HepG2 (cell line): ENCODE measurements around the gene PDZD7. TPM values are rescaled to one million over a fixed set of nuclear protein-coding genes. Genes with fewer than 3 reads are reported as not detected.

Source experiments
- ATAC-seq: fragments of 200-7000 bp; cut with Tn5 transposase; 3 replicates; pipeline ENCODE4 v1.9.1; 2020; ENCODE audit warnings: mild to moderate bottlenecking, moderate library complexity
- BruUV-seq: library from RNA; stranded (reverse); fragments of 400-500 nt; replicated peaks from 2 replicates; lab custom pipeline; 2021; lab: Mats Ljungman, UMichigan
- CTCF ChIA-PET: fragments of 300-600 bp; formaldehyde crosslinking; extraction: SDS; loops from one replicate; lab custom pipeline; 2021; ENCODE audit warnings: low total read pairs, inconsistent platforms, low intra/inter-chr PET ratio; lab: Yijun Ruan, JAX
- POLR2A ChIA-PET: fragments of 350-600 bp; sonication (Branson Sonifier 250); formaldehyde crosslinking; loops from one replicate; lab custom pipeline; 2020; ENCODE audit warnings: antibody characterized with exemption, inconsistent platforms; lab: Yijun Ruan, JAX
- DNase-seq: peaks from one replicate; pipeline ENCODE4 v3.0.0-alpha.2; 2015; ENCODE audit warnings: low spot score
- FAIRE-seq: peaks from 3 replicates; lab custom pipeline; 2011; peaks lifted over from hg19 to GRCh38; lab: Jason Lieb, UNC
- H2AFZ ChIP-seq: one replicate; pipeline ENCODE4 v1.6.1; 2011; ENCODE audit warnings: low read length, inconsistent platforms
- H3K27ac ChIP-seq: fragments of 300-600 bp; 3 replicates; pipeline ENCODE4 v1.8.0; 2011; ENCODE audit warnings: mixed run types, mild to moderate bottlenecking, mixed read lengths, low read length, inconsistent platforms; ENCODE audit not compliant: insufficient read depth; ENCODE audit errors: extremely low read length
- H3K27me3 ChIP-seq, 2 experiments: fragments of 200-600 bp in 1 of 2; 2 replicates in 1 of 2; 3 replicates in 1 of 2; pipeline versions ENCODE4 v1.6.0 to v1.8.0; 2011; ENCODE audit warnings: low read length in 2 of 2, mild to moderate bottlenecking in 2 of 2, moderate library complexity in 2 of 2, inconsistent platforms in 1 of 2; ENCODE audit not compliant: insufficient read depth in 2 of 2, control insufficient read depth in 1 of 2
- H3K36me3 ChIP-seq, 2 experiments: fragments of 200-600 bp in 1 of 2; replicated peaks in 1 of 2; 2 replicates in 1 of 2; 3 replicates in 1 of 2; pipeline versions ENCODE4 v1.5.1 to v1.8.0; 2011; ENCODE audit warnings: low read length in 2 of 2, inconsistent platforms in 1 of 2; ENCODE audit not compliant: insufficient read depth in 2 of 2, control insufficient read depth in 1 of 2
- H3K4me1 ChIP-seq: 2 replicates; pipeline ENCODE4 v1.5.1; 2012; ENCODE audit warnings: low read length, inconsistent platforms; ENCODE audit not compliant: insufficient read depth
- H3K4me2 ChIP-seq: 2 replicates; pipeline ENCODE4 v1.6.0; 2011; ENCODE audit warnings: low read depth, low read length, inconsistent platforms
- H3K4me3 ChIP-seq, 3 experiments: fragments of 200-600 bp in 1 of 3; sonication (generic), shearing (Covaris generic) in 1 of 3; replicated peaks in 1 of 3; 2 replicates each; pipeline ENCODE4 v1.5.1; 2011 to 2016; ENCODE audit warnings: low read length in 3 of 3, inconsistent platforms in 2 of 3, low read depth in 2 of 3, mild to moderate bottlenecking in 2 of 3, control low read depth in 1 of 3, mixed read lengths in 1 of 3; ENCODE audit not compliant: insufficient read depth in 1 of 3
- H3K79me2 ChIP-seq: one replicate; pipeline ENCODE4 v1.6.1; 2011; ENCODE audit warnings: low read length, inconsistent platforms; ENCODE audit not compliant: insufficient read depth
- H3K9ac ChIP-seq: 2 replicates; pipeline ENCODE4 v1.6.0; 2011; ENCODE audit warnings: mild to moderate bottlenecking, low read depth, low read length, inconsistent platforms; ENCODE audit not compliant: insufficient read depth
- H3K9me3 ChIP-seq: 2 replicates; pipeline ENCODE4 v1.5.1; 2012; ENCODE audit warnings: mild to moderate bottlenecking, low read length
- H4K20me1 ChIP-seq: 2 replicates; pipeline ENCODE4 v1.6.0; 2011; ENCODE audit warnings: inconsistent platforms, mild to moderate bottlenecking, low read length, moderate library complexity; ENCODE audit not compliant: insufficient read depth
- BRD4 ChIP-seq: sonication (generic); formaldehyde crosslinking; IDR thresholded peaks from 2 replicates; pipeline ENCODE4 v1.4.0; 2020; ENCODE audit warnings: missing genetic modification reagents
- CBX1 ChIP-seq: IDR thresholded peaks from one replicate; pipeline ENCODE4 v1.6.1; 2016; ENCODE audit warnings: antibody characterized with exemption, low read depth
- CEBPB ChIP-seq: IDR thresholded peaks from 2 replicates; pipeline ENCODE4 v1.6.1; 2011; ENCODE audit warnings: low read depth, low read length, improper control_type of control experiment, borderline replicate concordance
- FOXO4 ChIP-seq: sonication (generic); formaldehyde crosslinking; conservative IDR thresholded peaks from 2 replicates; pipeline ENCODE4 v1.8.1; 2023; ENCODE audit warnings: missing genetic modification reagents
- PCBP1 ChIP-seq: fragments of 200-400 bp; formaldehyde crosslinking; IDR thresholded peaks from 2 replicates; pipeline ENCODE4 v1.6.1; 2017; ENCODE audit warnings: mild to moderate bottlenecking, low read depth, low read length, borderline replicate concordance
- REL ChIP-seq: sonication (generic); formaldehyde crosslinking; conservative IDR thresholded peaks from 2 replicates; pipeline ENCODE4 v1.8.0; 2022; ENCODE audit warnings: mild to moderate bottlenecking, missing genetic modification reagents, moderate library complexity
- SNAPC2 ChIP-seq: sonication (generic); formaldehyde crosslinking; IDR thresholded peaks from 2 replicates; pipeline ENCODE4 v1.8.1; 2022; ENCODE audit warnings: mild to moderate bottlenecking, missing genetic modification reagents
- STAT6 ChIP-seq: sonication (generic); formaldehyde crosslinking; IDR thresholded peaks from 2 replicates; pipeline ENCODE4 v1.4.0; 2020; ENCODE audit warnings: missing genetic modification reagents, mild to moderate bottlenecking, borderline replicate concordance
- ZNF224 ChIP-seq: sonication (generic); formaldehyde crosslinking; IDR thresholded peaks from 2 replicates; pipeline ENCODE4 v1.5.0; 2020; ENCODE audit warnings: mild to moderate bottlenecking, missing genetic modification reagents
- ZNF432 ChIP-seq: sonication (generic); formaldehyde crosslinking; IDR thresholded peaks from 2 replicates; pipeline ENCODE4 v1.5.0; 2020; ENCODE audit warnings: missing genetic modification reagents, mild to moderate bottlenecking, borderline replicate concordance
- ZNF563 ChIP-seq: sonication (generic); formaldehyde crosslinking; IDR thresholded peaks from 2 replicates; pipeline ENCODE4 v1.8.0; 2022; ENCODE audit warnings: mild to moderate bottlenecking, moderate library complexity, missing genetic modification reagents
- ZNF572 ChIP-seq: sonication (generic); formaldehyde crosslinking; IDR thresholded peaks from 2 replicates; pipeline ENCODE4 v1.5.1; 2020; ENCODE audit warnings: mild to moderate bottlenecking, missing genetic modification reagents
- ZNF607 ChIP-seq: sonication (generic); formaldehyde crosslinking; IDR thresholded peaks from 2 replicates; pipeline ENCODE4 v1.5.1; 2020; ENCODE audit warnings: missing genetic modification reagents, mild to moderate bottlenecking, borderline replicate concordance
- ZNF879 ChIP-seq: sonication (generic); formaldehyde crosslinking; IDR thresholded peaks from 2 replicates; pipeline ENCODE4 v1.8.1; 2023; ENCODE audit warnings: missing genetic modification reagents
- WGBS: methylation state at CpG from one replicate; pipeline ENCODE4 v1.1.6; 2017; ENCODE audit warnings: low lambda C conversion rate; 5-methylcytosine and 5-hydroxymethylcytosine counted together
- in situ Hi-C: cut with HindIII; loops from 2 replicates; pipeline ENCODE4 v1.10.0; 2017; ENCODE audit warnings: low pct_unique_long_range_greater_than_20kb; ENCODE audit not compliant: extremely low pct_ligation_motif_present
- intact Hi-C: fragments of 100-400 bp; cut with micrococcal nuclease; formaldehyde crosslinking; loops from one replicate; pipeline ENCODE4 v1.10.0; 2022; ENCODE audit not compliant: unreplicated experiment
- polyA plus RNA-seq, 8 experiments: library from polyadenylated mRNA; depleted of rRNA in 3 of 8; stranded (reverse) in 7 of 8; unstranded in 1 of 8; fragments of >200 nt; fragmentation: Illumina TruSeq in 4 of 8; extraction: Trizol in 4 of 8; gene quantifications; 2 replicates each; pipeline versions ENCODE4 v1.2.1 to v1.2.3, GENCODE V29; 2011 to 2016; ENCODE audit warnings: low read depth in 4 of 8, missing spikeins in 1 of 8, mixed read lengths in 1 of 8; ENCODE audit not compliant: insufficient read depth in 1 of 8
- total RNA-seq, 5 experiments: library from RNA; depleted of rRNA; stranded (reverse); fragments of >200 nt; fragmentation: Illumina TruSeq; extraction: Trizol; gene quantifications; 2 replicates each; pipeline ENCODE4 v1.2.3, GENCODE V29; 2016; ENCODE audit warnings: low read depth in 1 of 5
- TF ChIP-seq, protein P1 (sequence below): sonication (generic); formaldehyde crosslinking; IDR thresholded peaks from 2 replicates; pipeline ENCODE4 v1.5.0; 2020; ENCODE audit warnings: mild to moderate bottlenecking, missing genetic modification reagents

PDZD7 gene
- total and polyA plus RNA-seq, 2 of the 13 experiments (the other 11 are each of a cell fraction or from before 2014, with no cell fraction given): 0.58 to 0.73 TPM

GRCh38 chr10:101061624-101062231 lies 30.8 kb upstream of the PDZD7 start, which contains the start of gene KAZALD1:
KAZALD1 (plus strand) TSS chr10:101061989; CDS start chr10:101062593, 604 bp downstream.
- Histone ChIP-seq H3K9me3 (no peaks in the 10 kb centered on the region), H2AFZ (peak within 1 kb of the TSS; percentile 97), H4K20me1 (no peaks in the 10 kb centered on the region; the same call in 1 of the 2 replicates), H3K4me1 (peaks cover 64% of the 10 kb centered on the region), H3K36me3 (no peaks in the 10 kb centered on the region), H3K4me3 (peak within 1 kb of the TSS; percentile 82 to 97 (median 87)), H3K27ac (peak within 1 kb of the TSS; percentile 99), H3K9ac (peak within 1 kb of the TSS; percentile 99), H3K79me2 (peaks cover 46% of the 10 kb centered on the region), H3K4me2 (peak within 1 kb of the TSS; percentile 99), H3K27me3 (no peaks in the 10 kb centered on the region; a peak in 1 of 5 replicates)
- in situ Hi-C loops: no loop called here
- intact Hi-C loops: no loop called here
- ChIA-PET POLR2A (interaction anchor here (0.6 to 9.0 kb wide), 17 partner anchors 10 to 506 kb away, joined by 3 to 141 read pairs (median 7); partner anchors contain the start of genes BTRC, PDZD7, SEMA4G and SFXN3), CTCF (interaction anchor here (2.5 kb wide), 1 partner anchor 20 kb away, joined by 11 read pairs; no protein-coding TSS in a partner anchor)
- DNase-seq: peak; percentile 37
- peak; percentile 0; the same call in 1 of the 3 replicates for ATAC-seq
- BruUV-seq: TSS peak; percentile 76
- no peak for FAIRE-seq
- WGBS: 0% methylated on average over 17 of the region's 31 CpGs
- peak; percentile 0 for TF ChIP-seq CBX1
- peak; percentile 44; the same call in 1 of the 2 replicates for TF ChIP-seq STAT6
- TF ChIP-seq, protein P1, sequence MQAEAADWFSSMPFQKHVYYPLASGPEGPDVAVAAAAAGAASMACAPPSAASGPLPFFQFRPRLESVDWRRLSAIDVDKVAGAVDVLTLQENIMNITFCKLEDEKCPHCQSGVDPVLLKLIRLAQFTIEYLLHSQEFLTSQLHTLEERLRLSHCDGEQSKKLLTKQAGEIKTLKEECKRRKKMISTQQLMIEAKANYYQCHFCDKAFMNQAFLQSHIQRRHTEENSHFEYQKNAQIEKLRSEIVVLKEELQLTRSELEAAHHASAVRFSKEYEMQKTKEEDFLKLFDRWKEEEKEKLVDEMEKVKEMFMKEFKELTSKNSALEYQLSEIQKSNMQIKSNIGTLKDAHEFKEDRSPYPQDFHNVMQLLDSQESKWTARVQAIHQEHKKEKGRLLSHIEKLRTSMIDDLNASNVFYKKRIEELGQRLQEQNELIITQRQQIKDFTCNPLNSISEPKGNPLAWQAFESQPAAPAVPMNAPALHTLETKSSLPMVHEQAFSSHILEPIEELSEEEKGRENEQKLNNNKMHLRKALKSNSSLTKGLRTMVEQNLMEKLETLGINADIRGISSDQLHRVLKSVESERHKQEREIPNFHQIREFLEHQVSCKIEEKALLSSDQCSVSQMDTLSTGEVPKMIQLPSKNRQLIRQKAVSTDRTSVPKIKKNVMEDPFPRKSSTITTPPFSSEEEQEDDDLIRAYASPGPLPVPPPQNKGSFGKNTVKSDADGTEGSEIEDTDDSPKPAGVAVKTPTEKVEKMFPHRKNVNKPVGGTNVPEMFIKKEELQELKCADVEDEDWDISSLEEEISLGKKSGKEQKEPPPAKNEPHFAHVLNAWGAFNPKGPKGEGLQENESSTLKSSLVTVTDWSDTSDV (CRISPR knock-in tag): no peak
- TF ChIP-seq REL (CRISPR knock-in tag): 0 out of 2 replicates have a peak, but pooled peaks have one; percentile 1
- 0 out of 2 replicates have a peak, but pooled peaks have one; percentile 41 for TF ChIP-seq ZNF879 (CRISPR knock-in tag)
- TF ChIP-seq ZNF224: no peak
- TF ChIP-seq BRD4 (CRISPR knock-in tag): no peak
- TF ChIP-seq ZNF572: peak; percentile 39; the same call in 1 of the 2 replicates
- TF ChIP-seq ZNF432 (CRISPR knock-in tag): peak; percentile 65; the same call in 1 of the 2 replicates
- TF ChIP-seq PCBP1: peak; percentile 90; the same call in 1 of the 2 replicates
- TF ChIP-seq CEBPB: no peak
- TF ChIP-seq FOXO4 (CRISPR knock-in tag): 0 out of 2 replicates have a peak, but pooled peaks have one; percentile 31
- TF ChIP-seq ZNF563: peak; percentile 20; the same call in 1 of the 2 replicates
- 0 out of 2 replicates have a peak, but pooled peaks have one; percentile 67 for TF ChIP-seq SNAPC2 (CRISPR knock-in tag)
- TF ChIP-seq ZNF607: no peak
